Sigmoid colon (tissue), 7 donors: Measurements from ENCODE around the gene IFIT1B. TPM values are rescaled to one million over a fixed set of nuclear protein-coding genes. Genes with fewer than 3 reads are reported as not detected.
A peak's percentile ranks its signal among the peaks of the same experiment; 100 is the strongest.

ENCODE experiments used
- DNase-seq: peaks from one replicate; pipeline ENCODE4 v3.0.0-alpha.2; 2019
- H3K27ac ChIP-seq, 4 donors: fragments of 200-600 bp; sonication (generic); one replicate each; pipeline ENCODE4 v1.5.1; 2016 to 2019; ENCODE audit warnings: mild to moderate bottlenecking in 1 of 4
- H3K27me3 ChIP-seq, 3 donors: fragments of 200-600 bp; sonication (generic); one replicate each; pipeline ENCODE4 v1.5.1; 2019; ENCODE audit warnings: mild to moderate bottlenecking in 1 of 3
- H3K36me3 ChIP-seq, 4 donors: fragments of 200-600 bp; sonication (generic); one replicate each; pipeline ENCODE4 v1.5.1; 2016 to 2019
- H3K4me1 ChIP-seq, 4 donors: fragments of 200-600 bp; sonication (generic); one replicate each; pipeline ENCODE4 v1.5.1; 2017 to 2019
- H3K4me3 ChIP-seq, 4 donors: fragments of 200-600 bp; sonication (generic); one replicate each; pipeline ENCODE4 v1.5.1; 2017 to 2019; ENCODE audit warnings: mild to moderate bottlenecking in 2 of 4, moderate library complexity in 1 of 4
- H3K9me3 ChIP-seq, 4 donors: fragments of 200-600 bp in 3 of 4; sonication (generic) in 3 of 4; one replicate each; pipeline versions ENCODE4 v1.5.1 to v1.6.1; 2013 to 2019
- EP300 ChIP-seq, 4 donors: sonication (generic); formaldehyde crosslinking; IDR thresholded peaks; one replicate each; pipeline ENCODE4 v1.6.1; 2017; ENCODE audit warnings: antibody characterized with exemption in 4 of 4
- POLR2A ChIP-seq, 2 donors: fragments of 450-650 bp; IDR thresholded peaks; one replicate each; pipeline ENCODE4 v1.6.1; 2016; ENCODE audit warnings: antibody characterized with exemption in 2 of 2, mild to moderate bottlenecking in 2 of 2, moderate library complexity in 2 of 2
- POLR2AphosphoS5 ChIP-seq, 4 donors: sonication (generic); formaldehyde crosslinking; IDR thresholded peaks; one replicate each; pipeline ENCODE4 v1.6.1; 2017; ENCODE audit warnings: antibody characterized with exemption in 4 of 4
- WGBS, 2 donors: extraction: QIAGEN DNeasy Blood & Tissue Kit; methylation state at CpG; one replicate each; pipeline ENCODE4 v1.1.7; 2013; 5-methylcytosine and 5-hydroxymethylcytosine counted together
- intact Hi-C: fragments of 100-400 bp; cut with DNase I; formaldehyde crosslinking; loops from one replicate; pipeline ENCODE4 v1.15.1; 2023
- polyA plus RNA-seq, 3 donors: library from polyadenylated mRNA; stranded (reverse); fragments of 200-250 nt; gene quantifications; one replicate each; pipeline ENCODE4 v1.2.3, GENCODE V29; 2013
- total RNA-seq, 4 donors: library from RNA; depleted of rRNA; stranded (reverse); fragments of >200 nt; gene quantifications; one replicate each; pipeline ENCODE4 v1.1.0, GENCODE V29; 2016
- TF ChIP-seq, protein P1 (sequence below), 4 experiments: fragments of 450-650 bp in 3 of 4; fragments of 200-600 bp in 1 of 4; IDR thresholded peaks; one replicate each; pipeline ENCODE4 v1.5.1; 2016 to 2019; ENCODE audit warnings: antibody characterized with exemption in 4 of 4, mild to moderate bottlenecking in 3 of 4, moderate library complexity in 2 of 4
- donor health status: healthy with polysubstance abuse.
- donor health status: Bipolar disorder and iron deficiency.
- donor health status: healthy.

Gene IFIT1B
- total and polyA plus RNA-seq, 7 donors = not detected

DNA sequence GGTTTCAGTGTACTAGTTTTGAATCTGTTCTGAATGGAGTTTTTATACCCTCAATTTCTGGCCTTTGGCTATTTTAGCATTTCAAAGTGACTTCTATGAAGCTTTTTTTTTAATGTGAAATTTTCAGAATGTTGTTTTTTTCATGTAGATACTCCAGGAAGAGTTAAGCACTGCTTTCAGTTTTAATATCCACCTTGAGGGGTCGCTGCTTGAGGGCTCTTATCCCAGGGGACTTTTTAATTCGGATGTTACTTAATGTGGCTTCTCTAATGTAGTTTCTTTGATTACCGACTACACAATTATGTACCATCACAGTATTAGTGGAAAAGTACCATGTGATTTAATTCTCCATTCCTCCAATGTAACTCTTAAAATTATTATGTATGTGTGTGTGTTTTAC lies 41.7 kb downstream of the IFIT1B start:
- H3K9me3 ChIP-seq = no peaks in the 10 kb centered on the region
- H3K27me3 ChIP-seq = no peaks in the 10 kb centered on the region
- no peak for DNase-seq
- H3K27ac ChIP-seq = no peak overlapping the region
- peaks cover 0 to 41% (median 21%) of the 10 kb centered on the region in 4 donors for H3K4me1 ChIP-seq
- WGBS, 2 donors = 45 to 87% methylated on average over 3 of the region's 3 CpGs
- TF ChIP-seq POLR2A (IDR thresholded peaks at IDR 0.05) = no peak
- TF ChIP-seq, protein P1, sequence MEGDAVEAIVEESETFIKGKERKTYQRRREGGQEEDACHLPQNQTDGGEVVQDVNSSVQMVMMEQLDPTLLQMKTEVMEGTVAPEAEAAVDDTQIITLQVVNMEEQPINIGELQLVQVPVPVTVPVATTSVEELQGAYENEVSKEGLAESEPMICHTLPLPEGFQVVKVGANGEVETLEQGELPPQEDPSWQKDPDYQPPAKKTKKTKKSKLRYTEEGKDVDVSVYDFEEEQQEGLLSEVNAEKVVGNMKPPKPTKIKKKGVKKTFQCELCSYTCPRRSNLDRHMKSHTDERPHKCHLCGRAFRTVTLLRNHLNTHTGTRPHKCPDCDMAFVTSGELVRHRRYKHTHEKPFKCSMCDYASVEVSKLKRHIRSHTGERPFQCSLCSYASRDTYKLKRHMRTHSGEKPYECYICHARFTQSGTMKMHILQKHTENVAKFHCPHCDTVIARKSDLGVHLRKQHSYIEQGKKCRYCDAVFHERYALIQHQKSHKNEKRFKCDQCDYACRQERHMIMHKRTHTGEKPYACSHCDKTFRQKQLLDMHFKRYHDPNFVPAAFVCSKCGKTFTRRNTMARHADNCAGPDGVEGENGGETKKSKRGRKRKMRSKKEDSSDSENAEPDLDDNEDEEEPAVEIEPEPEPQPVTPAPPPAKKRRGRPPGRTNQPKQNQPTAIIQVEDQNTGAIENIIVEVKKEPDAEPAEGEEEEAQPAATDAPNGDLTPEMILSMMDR (IDR thresholded peaks at IDR 0.05) = peak in 1 of 4 experiments; percentile 29
- H3K36me3 ChIP-seq = peaks cover 0 to 13% (median 3%) of the 10 kb centered on the region in 4 donors
- intact Hi-C loops = no loop called here
- H3K4me3 ChIP-seq = no peak overlapping the region

DNA sequence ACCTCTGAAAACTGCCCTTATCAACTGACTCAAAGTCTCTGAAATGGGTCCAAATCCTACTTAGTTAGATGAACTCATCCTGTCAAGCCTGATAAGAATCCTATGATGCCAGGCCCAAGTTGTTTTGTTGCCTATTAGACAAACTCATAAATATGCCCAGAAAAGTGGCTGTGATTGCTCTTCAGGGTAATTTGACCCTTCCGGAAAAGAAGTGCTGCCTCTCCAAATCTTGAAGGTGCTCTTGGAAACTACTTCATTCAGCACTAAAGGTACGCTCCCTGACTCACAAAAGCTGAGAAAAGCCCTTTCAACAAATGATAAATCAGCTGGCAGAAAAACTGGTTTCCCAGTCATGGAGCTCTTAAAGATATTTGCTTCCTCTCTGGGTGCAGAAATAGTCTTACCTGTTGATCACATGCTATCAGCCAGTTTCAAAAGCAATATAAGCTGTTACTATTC lies 43.2 kb downstream of the IFIT1B start:
- no peak for TF ChIP-seq POLR2A (IDR thresholded peaks at IDR 0.05)
- TF ChIP-seq, protein P1 (IDR thresholded peaks at IDR 0.05) = no peak
- TF ChIP-seq POLR2AphosphoS5 (IDR thresholded peaks at IDR 0.05) = no peak
- TF ChIP-seq EP300 (IDR thresholded peaks at IDR 0.05) = no peak
- H3K4me1 ChIP-seq = peaks cover 0 to 34% (median 14%) of the 10 kb centered on the region in 4 donors
- peaks cover 0 to 13% (median 3%) of the 10 kb centered on the region in 4 donors for H3K36me3 ChIP-seq
- no peak overlapping the region for H3K4me3 ChIP-seq
- no peaks in the 10 kb centered on the region for H3K9me3 ChIP-seq
- no peak overlapping the region for H3K27ac ChIP-seq
- whole genome bisulfite sequencing, 2 donors = 95 to 96% methylated on average over 2 of the region's 2 CpGs
- no peak for DNase-seq
- H3K27me3 ChIP-seq = no peaks in the 10 kb centered on the region
- intact Hi-C loops = no loop called here

DNA sequence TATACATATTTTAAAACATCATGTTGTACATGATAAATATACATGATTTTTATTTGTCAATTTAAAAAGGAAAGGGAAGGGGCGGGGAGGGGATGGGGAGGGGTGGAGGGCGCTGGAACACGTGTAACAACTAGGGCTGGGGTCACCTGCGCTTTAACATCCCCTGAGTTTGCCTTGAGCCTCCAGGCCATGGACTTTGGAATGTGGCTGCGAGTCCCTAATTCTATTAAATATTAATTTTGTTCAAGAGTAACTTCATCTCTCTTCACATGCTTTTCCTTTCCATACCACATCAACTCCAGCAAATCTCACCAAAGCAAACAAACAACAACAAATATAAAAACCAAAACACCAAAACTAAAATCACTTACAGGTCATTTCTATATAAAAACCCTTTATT lies 47.1 kb downstream of the IFIT1B start:
- no peak for DNase-seq
- WGBS, 2 donors = 70 to 78% methylated on average over 5 of the region's 5 CpGs
- TF ChIP-seq POLR2AphosphoS5 (IDR thresholded peaks at IDR 0.05) = no peak
- no peak for TF ChIP-seq POLR2A (IDR thresholded peaks at IDR 0.05)
- TF ChIP-seq, protein P1 (IDR thresholded peaks at IDR 0.05) = no peak
- no peak for TF ChIP-seq EP300 (IDR thresholded peaks at IDR 0.05)
- Histone ChIP-seq H3K4me1 (no peaks in the 10 kb centered on the region), H3K9me3 (no peaks in the 10 kb centered on the region), H3K36me3 (peaks cover 0 to 13% (median 0%) of the 10 kb centered on the region in 4 donors), H3K4me3 (no peak overlapping the region), H3K27ac (no peak overlapping the region), H3K27me3 (no peaks in the 10 kb centered on the region)
- intact Hi-C loops = loop anchor here (5.0 kb wide), 1 partner anchor 277 kb away; the partner anchor contains the start of gene KIF20B

DNA sequence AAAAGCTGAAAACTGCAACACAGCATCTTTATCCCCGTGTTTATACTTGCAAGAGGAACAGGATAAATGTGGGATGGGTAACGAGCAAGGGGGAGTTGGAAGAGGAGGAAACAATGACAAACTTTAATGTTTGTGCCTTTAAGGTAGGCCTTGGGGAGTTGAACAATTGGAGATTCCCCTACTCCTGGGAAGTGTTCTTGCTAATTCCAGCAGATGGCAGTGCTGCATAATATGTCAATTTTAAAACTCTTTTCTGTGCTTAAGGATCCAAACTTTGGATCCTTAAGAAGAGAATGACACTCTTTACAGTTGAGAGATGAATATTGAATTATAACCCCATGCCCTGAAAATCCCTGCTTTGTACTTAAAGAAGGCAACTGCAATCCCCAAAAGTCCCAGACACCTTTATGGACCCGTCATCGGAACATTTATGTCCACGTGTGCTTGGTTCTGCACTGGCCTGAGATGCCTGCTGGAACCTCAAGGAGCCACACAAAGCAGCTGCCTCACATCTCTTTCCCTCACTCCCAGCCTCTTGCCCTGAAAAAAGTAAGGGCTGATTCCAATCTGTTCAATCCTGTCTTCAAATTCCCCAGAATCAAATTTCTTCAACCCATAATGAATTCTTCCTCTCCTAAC lies 48.5 kb downstream of the IFIT1B start:
- no peak for DNase-seq
- no peak overlapping the region for H3K4me3 ChIP-seq
- no peaks in the 10 kb centered on the region for H3K9me3 ChIP-seq
- TF ChIP-seq EP300 (IDR thresholded peaks at IDR 0.05) (no peak), POLR2A (IDR thresholded peaks at IDR 0.05) (no peak), POLR2AphosphoS5 (IDR thresholded peaks at IDR 0.05) (peak in 1 of 4 donors; percentile 10)
- TF ChIP-seq, protein P1 (IDR thresholded peaks at IDR 0.05) = peak; percentile 63 to 85 (median 77)
- no peaks in the 10 kb centered on the region for H3K27me3 ChIP-seq
- intact Hi-C loops = loop anchor here (1.0 to 5.0 kb wide), 2 partner anchors 138 to 276 kb away; partner anchors contain the start of gene KIF20B
- H3K36me3 ChIP-seq = peaks cover 0 to 5% (median 0%) of the 10 kb centered on the region in 4 donors
- H3K4me1 ChIP-seq = no peaks in the 10 kb centered on the region
- 58 to 63% methylated on average over 5 of the region's 5 CpGs for WGBS, 2 donors
- no peak overlapping the region for H3K27ac ChIP-seq
